HL-60 (cell line): ENCODE results near the gene ARMCX2.

Source experiments
- DNase-seq, 2 experiments: peaks; one replicate each; pipeline ENCODE4 v3.0.0-alpha.2; 2010 to 2020; ENCODE audit warnings: low read depth in 1 of 2, low spot score in 1 of 2
- H3K27ac ChIP-seq: fragments of 250-450 bp; sonication (Bioruptor Pico); replicated peaks from 2 replicates; pipeline ENCODE4 v1.5.1; 2020; ENCODE audit warnings: mild to moderate bottlenecking, moderate library complexity
- H3K27me3 ChIP-seq: fragments of 250-450 bp; sonication (Bioruptor Pico); 2 replicates; pipeline ENCODE4 v1.5.1; 2021; ENCODE audit warnings: mild to moderate bottlenecking, moderate library complexity; ENCODE audit not compliant: insufficient read depth, poor library complexity, severe bottlenecking
- H3K4me3 ChIP-seq: replicated peaks from 2 replicates; pipeline ENCODE4 v1.5.1; 2011; ENCODE audit warnings: mild to moderate bottlenecking, control low read depth, low read length; ENCODE audit not compliant: insufficient read depth
- GABPA ChIP-seq: IDR thresholded peaks from 2 replicates; pipeline ENCODE4 v1.6.1; 2012; ENCODE audit warnings: low read depth
- POLR2AphosphoS5 ChIP-seq: IDR thresholded peaks from 2 replicates; pipeline ENCODE4 v1.6.1; 2012; ENCODE audit warnings: low read depth
- REST ChIP-seq: IDR thresholded peaks from 2 replicates; pipeline ENCODE4 v1.6.1; 2012; ENCODE audit warnings: low read depth; ENCODE audit not compliant: insufficient replicate concordance
- SPI1 ChIP-seq: IDR thresholded peaks from 2 replicates; pipeline ENCODE4 v1.6.1; 2012; ENCODE audit warnings: low read depth, mild to moderate bottlenecking, borderline replicate concordance
- TF ChIP-seq, protein P1 (sequence below): IDR thresholded peaks from one replicate; pipeline ENCODE4 v1.5.1; 2011; ENCODE audit warnings: low read length, control low read depth, inconsistent platforms; ENCODE audit not compliant: insufficient read depth

Gene ARMCX2

GRCh38 chrX:101605728-101606127, 53.9 kb downstream of the ARMCX2 start:
- H3K4me3 ChIP-seq, result no peak overlapping the region
- DNase-seq, result no peak
- H3K27me3 ChIP-seq, result peaks cover 10% of the 10 kb centered on the region
- H3K27ac ChIP-seq, result no peak overlapping the region
- TF ChIP-seq REST, result no peak
- no peak for TF ChIP-seq SPI1
- TF ChIP-seq, protein P1, sequence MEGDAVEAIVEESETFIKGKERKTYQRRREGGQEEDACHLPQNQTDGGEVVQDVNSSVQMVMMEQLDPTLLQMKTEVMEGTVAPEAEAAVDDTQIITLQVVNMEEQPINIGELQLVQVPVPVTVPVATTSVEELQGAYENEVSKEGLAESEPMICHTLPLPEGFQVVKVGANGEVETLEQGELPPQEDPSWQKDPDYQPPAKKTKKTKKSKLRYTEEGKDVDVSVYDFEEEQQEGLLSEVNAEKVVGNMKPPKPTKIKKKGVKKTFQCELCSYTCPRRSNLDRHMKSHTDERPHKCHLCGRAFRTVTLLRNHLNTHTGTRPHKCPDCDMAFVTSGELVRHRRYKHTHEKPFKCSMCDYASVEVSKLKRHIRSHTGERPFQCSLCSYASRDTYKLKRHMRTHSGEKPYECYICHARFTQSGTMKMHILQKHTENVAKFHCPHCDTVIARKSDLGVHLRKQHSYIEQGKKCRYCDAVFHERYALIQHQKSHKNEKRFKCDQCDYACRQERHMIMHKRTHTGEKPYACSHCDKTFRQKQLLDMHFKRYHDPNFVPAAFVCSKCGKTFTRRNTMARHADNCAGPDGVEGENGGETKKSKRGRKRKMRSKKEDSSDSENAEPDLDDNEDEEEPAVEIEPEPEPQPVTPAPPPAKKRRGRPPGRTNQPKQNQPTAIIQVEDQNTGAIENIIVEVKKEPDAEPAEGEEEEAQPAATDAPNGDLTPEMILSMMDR, result no peak
- TF ChIP-seq POLR2AphosphoS5, result no peak
- no peak for TF ChIP-seq GABPA
